Mesothelial cell of epicardium (in vitro differentiated cells): ENCODE results near the gene POLR1H. TPM values are rescaled to one million over a fixed set of nuclear protein-coding genes. Genes with fewer than 3 reads are reported as not detected.

ENCODE experiments used
- DNase-seq, 2 experiments: peaks; one replicate each; pipeline ENCODE4 v3.0.0; 2021; ENCODE audit warnings: low spot score in 2 of 2; ENCODE audit not compliant: unreplicated experiment in 2 of 2
- H3K27ac Mint-ChIP-seq: 2 replicates; pipeline ENCODE4 v1.8.0; 2021; ENCODE audit warnings: mixed read lengths
- H3K27me3 Mint-ChIP-seq: 2 replicates; pipeline ENCODE4 v1.8.0; 2021; ENCODE audit warnings: low read depth, mixed read lengths
- H3K36me3 Mint-ChIP-seq: 2 replicates; pipeline ENCODE4 v1.8.0; 2021; ENCODE audit warnings: mixed read lengths
- H3K4me1 Mint-ChIP-seq: 2 replicates; pipeline ENCODE4 v1.8.0; 2021; ENCODE audit warnings: mixed read lengths
- H3K4me3 Mint-ChIP-seq: 2 replicates; pipeline ENCODE4 v1.8.0; 2021; ENCODE audit warnings: mild to moderate bottlenecking, moderate library complexity, mixed read lengths
- H3K9me3 Mint-ChIP-seq: 2 replicates; pipeline ENCODE4 v1.8.0; 2021; ENCODE audit warnings: mixed read lengths
- total RNA-seq: library from RNA; stranded (reverse); gene quantifications from 3 replicates; pipeline ENCODE4 v1.2.1, GENCODE V29; 2021
- TF ChIP-seq, protein P1 (sequence below): fragments of 200-600 bp; sonication (generic); IDR thresholded peaks from one replicate; pipeline ENCODE4 v1.5.0; 2021; ENCODE audit warnings: antibody characterized with exemption; ENCODE audit not compliant: unreplicated experiment

POLR1H gene
- total RNA-seq, 1 donor from 2014 or later = 31.1 TPM

DNA sequence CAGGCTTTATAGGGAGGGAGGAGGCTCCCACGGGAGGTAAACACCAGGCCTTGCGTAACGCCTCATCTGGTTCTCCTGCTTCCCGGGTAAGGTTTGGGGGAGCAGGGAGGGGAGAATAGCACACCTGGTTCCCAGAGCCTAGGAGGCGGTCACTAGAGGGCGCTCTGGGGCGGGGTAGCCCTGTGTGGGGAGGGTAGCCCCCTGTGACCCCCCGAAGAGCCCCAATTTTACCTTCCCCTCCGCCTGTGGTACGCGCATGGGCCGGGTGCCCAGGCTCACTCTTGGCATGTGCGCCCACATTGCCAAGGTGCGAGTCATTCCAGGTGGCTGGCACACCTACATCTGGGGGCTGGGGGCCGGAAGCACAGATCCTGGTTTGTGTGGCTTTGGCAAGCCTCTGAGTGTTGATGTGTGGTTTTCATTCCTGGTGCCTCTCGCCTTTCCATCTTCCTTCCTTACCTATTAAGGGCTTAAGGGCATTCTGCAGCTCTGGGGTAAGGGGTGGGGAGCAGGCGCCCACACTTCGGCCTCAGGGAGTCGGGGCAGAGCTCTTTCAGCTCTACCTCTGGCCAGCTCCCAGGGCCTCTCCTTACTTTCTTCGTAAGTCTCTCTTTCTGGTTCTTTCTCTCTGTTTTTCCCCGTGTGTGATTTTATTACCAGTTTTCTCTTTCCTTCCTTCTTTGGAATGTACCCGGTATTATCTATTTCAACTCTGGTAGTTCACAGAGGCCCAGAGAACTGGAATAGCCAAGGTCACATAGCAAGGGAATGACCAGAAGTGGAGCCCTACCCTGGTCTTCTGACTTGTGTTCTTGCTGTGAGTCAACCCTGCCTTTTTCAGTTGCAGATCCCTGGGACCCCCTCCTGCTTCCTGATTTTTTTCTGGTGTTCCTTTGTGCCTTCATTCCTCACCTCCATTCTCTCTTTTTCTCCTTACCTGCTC, 15.0 kb downstream of the POLR1H start:
- Mint-ChIP-seq H3K27ac (no peak overlapping the region), H3K36me3 (peaks cover 3% of the 10 kb centered on the region), H3K27me3 (peaks cover 92% of the 10 kb centered on the region), H3K9me3 (no peaks in the 10 kb centered on the region), H3K4me3 (peak overlapping the region; percentile 61), H3K4me1 (peaks cover 18% of the 10 kb centered on the region)
- TF ChIP-seq, protein P1, sequence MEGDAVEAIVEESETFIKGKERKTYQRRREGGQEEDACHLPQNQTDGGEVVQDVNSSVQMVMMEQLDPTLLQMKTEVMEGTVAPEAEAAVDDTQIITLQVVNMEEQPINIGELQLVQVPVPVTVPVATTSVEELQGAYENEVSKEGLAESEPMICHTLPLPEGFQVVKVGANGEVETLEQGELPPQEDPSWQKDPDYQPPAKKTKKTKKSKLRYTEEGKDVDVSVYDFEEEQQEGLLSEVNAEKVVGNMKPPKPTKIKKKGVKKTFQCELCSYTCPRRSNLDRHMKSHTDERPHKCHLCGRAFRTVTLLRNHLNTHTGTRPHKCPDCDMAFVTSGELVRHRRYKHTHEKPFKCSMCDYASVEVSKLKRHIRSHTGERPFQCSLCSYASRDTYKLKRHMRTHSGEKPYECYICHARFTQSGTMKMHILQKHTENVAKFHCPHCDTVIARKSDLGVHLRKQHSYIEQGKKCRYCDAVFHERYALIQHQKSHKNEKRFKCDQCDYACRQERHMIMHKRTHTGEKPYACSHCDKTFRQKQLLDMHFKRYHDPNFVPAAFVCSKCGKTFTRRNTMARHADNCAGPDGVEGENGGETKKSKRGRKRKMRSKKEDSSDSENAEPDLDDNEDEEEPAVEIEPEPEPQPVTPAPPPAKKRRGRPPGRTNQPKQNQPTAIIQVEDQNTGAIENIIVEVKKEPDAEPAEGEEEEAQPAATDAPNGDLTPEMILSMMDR = no peak
- DNase-seq = no peak

GRCh38 chr6:30077218-30077617, 16.2 kb downstream of the POLR1H start:
- H3K9me3 Mint-ChIP-seq = no peaks in the 10 kb centered on the region
- peaks cover 2% of the 10 kb centered on the region for H3K36me3 Mint-ChIP-seq
- TF ChIP-seq, protein P1 = no peak
- no peak overlapping the region for H3K27ac Mint-ChIP-seq
- H3K4me3 Mint-ChIP-seq = no peak overlapping the region
- peaks cover 82% of the 10 kb centered on the region for H3K27me3 Mint-ChIP-seq
- DNase-seq = no peak
- H3K4me1 Mint-ChIP-seq = peaks cover 11% of the 10 kb centered on the region

- H3K4me1 Mint-ChIP-seq = no peaks in the 10 kb centered on the region
- no peak for DNase-seq
- TF ChIP-seq, protein P1 = no peak
- no peak overlapping the region for H3K27ac Mint-ChIP-seq
- peaks cover 72% of the 10 kb centered on the region for H3K27me3 Mint-ChIP-seq
- no peaks in the 10 kb centered on the region for H3K9me3 Mint-ChIP-seq
- no peaks in the 10 kb centered on the region for H3K36me3 Mint-ChIP-seq
- H3K4me3 Mint-ChIP-seq = no peak overlapping the region
Observed at GRCh38 chr6:30087876-30088275, 26.8 kb downstream of the POLR1H start.

GRCh38 chr6:30091577-30092381, 30.7 kb downstream of the POLR1H start:
- H3K4me1 Mint-ChIP-seq = no peaks in the 10 kb centered on the region
- H3K27me3 Mint-ChIP-seq = peaks cover 90% of the 10 kb centered on the region
- TF ChIP-seq, protein P1 = no peak
- H3K36me3 Mint-ChIP-seq = no peaks in the 10 kb centered on the region
- H3K4me3 Mint-ChIP-seq = no peak overlapping the region
- H3K9me3 Mint-ChIP-seq = no peaks in the 10 kb centered on the region
- DNase-seq = no peak
- no peak overlapping the region for H3K27ac Mint-ChIP-seq

DNA sequence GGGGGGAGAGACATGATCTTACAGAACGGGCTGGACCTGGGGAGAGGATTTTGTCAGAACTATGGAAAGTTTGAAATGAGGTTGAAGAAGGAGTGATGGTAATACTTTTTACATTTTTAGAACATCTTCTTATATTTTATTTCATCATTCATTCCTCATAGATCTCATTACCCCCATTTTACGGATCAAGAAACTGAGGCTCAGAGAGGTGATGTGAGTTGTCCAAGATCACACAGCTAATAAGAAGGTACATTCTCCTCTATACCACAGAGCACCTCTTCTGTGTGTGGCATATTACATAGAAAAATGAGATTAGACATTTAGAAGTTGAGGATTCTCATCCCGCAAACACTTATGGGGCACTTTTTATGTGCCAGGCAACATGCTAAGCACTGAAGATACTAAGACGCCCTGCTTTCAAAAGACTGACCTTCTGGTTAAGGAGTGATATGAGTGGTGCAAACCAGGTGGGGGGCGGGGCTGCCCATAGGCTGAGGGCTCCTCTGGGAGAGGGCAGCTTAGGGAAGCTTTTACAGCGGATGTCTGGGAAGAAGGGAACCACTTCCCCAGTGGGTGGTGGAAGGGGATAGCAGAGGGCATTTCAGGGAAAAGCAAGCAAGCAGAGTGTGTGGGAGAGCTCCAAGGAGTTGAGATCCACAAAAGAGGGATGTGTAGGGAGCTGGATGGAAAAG, 31.9 kb downstream of the POLR1H start:
- no peak for DNase-seq
- H3K4me3 Mint-ChIP-seq = no peak overlapping the region
- no peaks in the 10 kb centered on the region for H3K36me3 Mint-ChIP-seq
- TF ChIP-seq, protein P1 = no peak
- H3K27me3 Mint-ChIP-seq = peaks cover 91% of the 10 kb centered on the region
- H3K4me1 Mint-ChIP-seq = no peaks in the 10 kb centered on the region
- no peak overlapping the region for H3K27ac Mint-ChIP-seq
- H3K9me3 Mint-ChIP-seq = no peaks in the 10 kb centered on the region
